ENCODE data around the gene IQCH.

IQCH gene

GRCh38 chr15:67403428-67404154, 149.0 kb downstream of the IQCH start:
- no peak for DNase-seq (ENCODE audit: low read depth in 1 of 2, low spot score in 1 of 2)
- no peak for TF ChIP-seq JUND (IDR thresholded peaks at IDR 0.05; ENCODE audit: low read depth)
- in situ Hi-C loops (cut with HindIII; ENCODE audit: low pct_unique_long_range_greater_than_20kb, low sequenced_read_pairs): no loop called here

GRCh38 chr15:67405208-67406191, 150.9 kb downstream of the IQCH start:
- TF ChIP-seq JUND (IDR thresholded peaks at IDR 0.05; ENCODE audit: low read depth): no peak
- in situ Hi-C loops (cut with HindIII; ENCODE audit: low pct_unique_long_range_greater_than_20kb, low sequenced_read_pairs): no loop called here
- no peak for DNase-seq (ENCODE audit: low read depth in 1 of 2, low spot score in 1 of 2)

GRCh38 chr15:67406257-67406861, 151.8 kb downstream of the IQCH start:
- TF ChIP-seq JUND (IDR thresholded peaks at IDR 0.05; ENCODE audit: low read depth): no peak
- DNase-seq (ENCODE audit: low read depth in 1 of 2, low spot score in 1 of 2): no peak
- in situ Hi-C loops (cut with HindIII; ENCODE audit: low pct_unique_long_range_greater_than_20kb, low sequenced_read_pairs): no loop called here

DNA sequence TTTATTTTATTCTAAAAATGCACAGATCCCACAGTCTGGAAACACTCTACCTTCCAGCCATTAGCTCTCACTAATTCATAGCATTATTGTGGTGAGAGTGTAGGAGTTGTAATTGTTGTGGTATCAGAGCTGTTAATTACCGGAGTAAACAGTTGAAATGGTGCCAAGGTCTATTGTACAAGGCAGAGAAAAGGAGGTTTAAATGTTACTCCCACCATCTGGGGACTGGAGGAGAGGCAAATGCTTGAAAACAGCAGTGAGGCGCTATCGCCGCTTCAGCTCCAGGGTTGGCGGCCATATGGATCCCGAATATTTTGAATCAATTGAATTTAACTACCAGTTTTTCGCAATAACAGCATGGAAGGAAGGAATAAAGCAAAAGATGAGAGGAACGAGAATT, 153.2 kb downstream of the IQCH start:
- in situ Hi-C loops (cut with HindIII; ENCODE audit: low pct_unique_long_range_greater_than_20kb, low sequenced_read_pairs): no loop called here
- TF ChIP-seq JUND (IDR thresholded peaks at IDR 0.05; ENCODE audit: low read depth): no peak
- no peak for DNase-seq (ENCODE audit: low read depth in 1 of 2, low spot score in 1 of 2)

DNA sequence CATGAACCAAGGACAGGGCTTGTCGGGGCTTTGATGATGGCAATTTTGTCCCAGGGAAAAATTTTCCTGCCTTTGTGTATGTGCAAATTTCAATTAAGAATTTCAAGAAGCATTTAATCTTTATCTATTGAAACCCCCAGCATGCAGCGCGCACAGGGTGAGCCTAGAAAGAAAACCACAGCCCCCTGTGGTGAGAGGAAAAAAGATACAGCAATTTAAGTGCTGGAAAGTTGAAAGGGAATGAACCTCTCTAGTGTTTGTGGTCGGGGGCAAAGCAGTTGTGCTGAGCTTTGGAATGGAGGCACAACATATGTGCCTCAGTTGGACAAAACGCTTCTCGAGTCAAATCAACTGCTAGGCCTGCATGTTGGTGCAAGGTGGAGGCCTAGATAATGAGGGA, 154.6 kb downstream of the IQCH start:
- DNase-seq (ENCODE audit: low read depth in 1 of 2, low spot score in 1 of 2): no peak
- no peak for TF ChIP-seq JUND (IDR thresholded peaks at IDR 0.05; ENCODE audit: low read depth)
- in situ Hi-C loops (cut with HindIII; ENCODE audit: low pct_unique_long_range_greater_than_20kb, low sequenced_read_pairs): no loop called here

GRCh38 chr15:67411486-67411885, 156.9 kb downstream of the IQCH start:
- in situ Hi-C loops (cut with HindIII; ENCODE audit: low pct_unique_long_range_greater_than_20kb, low sequenced_read_pairs): no loop called here
- no peak for DNase-seq (ENCODE audit: low read depth in 1 of 2, low spot score in 1 of 2)
- TF ChIP-seq JUND (IDR thresholded peaks at IDR 0.05; ENCODE audit: low read depth): no peak

DNA sequence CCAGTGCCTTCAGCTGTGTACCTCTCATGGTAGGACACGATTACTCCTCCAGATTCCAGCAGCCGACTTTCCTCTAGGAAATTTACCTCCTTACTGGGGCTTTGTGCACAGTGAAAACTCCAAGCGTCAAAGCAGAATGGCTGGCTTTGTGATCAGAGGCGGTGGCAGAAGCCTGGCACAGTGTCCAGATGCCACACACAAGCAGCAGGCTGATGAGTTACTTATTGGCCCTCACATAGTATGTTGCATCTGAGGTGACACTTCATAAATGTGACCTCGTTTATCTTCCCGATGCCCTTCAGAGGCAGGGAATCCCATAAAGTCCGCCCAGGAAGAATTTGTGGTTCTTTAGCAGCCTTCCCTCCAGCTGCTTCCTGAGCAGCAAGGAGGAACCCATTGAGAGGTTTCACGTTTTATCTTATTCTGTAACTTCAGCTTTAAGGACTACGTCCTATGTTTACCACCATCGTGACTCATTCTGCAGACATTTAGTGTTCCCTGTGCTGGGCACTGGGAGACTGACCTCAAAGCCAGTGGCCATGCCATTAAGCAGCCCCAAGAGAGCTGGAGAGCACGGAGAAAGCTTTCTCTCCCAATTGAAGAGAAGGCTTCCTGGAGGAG, 159.3 kb downstream of the IQCH start:
- DNase-seq (ENCODE audit: low read depth in 1 of 2, low spot score in 1 of 2): peak in 1 of 2 experiments; percentile 62
- in situ Hi-C loops (cut with HindIII; ENCODE audit: low pct_unique_long_range_greater_than_20kb, low sequenced_read_pairs): no loop called here
- TF ChIP-seq JUND (IDR thresholded peaks at IDR 0.05; ENCODE audit: low read depth): peak; percentile 60; the same call in 1 of the 2 replicates

GRCh38 chr15:67415181-67415580, 160.6 kb downstream of the IQCH start:
- DNase-seq (ENCODE audit: low read depth in 1 of 2, low spot score in 1 of 2): no peak
- in situ Hi-C loops (cut with HindIII; ENCODE audit: low pct_unique_long_range_greater_than_20kb, low sequenced_read_pairs): no loop called here
- TF ChIP-seq JUND (IDR thresholded peaks at IDR 0.05; ENCODE audit: low read depth): no peak

DNA sequence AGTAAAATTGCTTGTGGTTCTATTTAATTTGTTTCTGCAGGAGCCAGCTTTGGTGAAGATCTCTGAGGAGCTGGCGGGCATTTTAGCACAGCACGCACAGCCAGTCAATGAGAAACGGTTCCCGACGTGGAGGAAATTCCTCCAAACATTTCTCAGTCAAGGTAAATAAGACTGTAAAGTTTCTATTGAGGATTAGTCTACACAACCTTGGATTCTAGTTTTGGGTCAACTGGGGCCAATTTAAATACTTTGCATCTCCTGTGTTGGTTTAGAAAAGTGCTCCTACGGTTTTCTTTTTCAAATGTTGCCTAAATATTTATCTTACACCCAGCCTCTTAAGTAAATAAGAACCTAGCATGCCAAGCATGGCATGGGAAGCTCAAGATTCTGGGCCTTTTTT, 162.3 kb downstream of the IQCH start:
- DNase-seq (ENCODE audit: low read depth in 1 of 2, low spot score in 1 of 2): peak in 1 of 2 experiments; percentile 22
- in situ Hi-C loops (cut with HindIII; ENCODE audit: low pct_unique_long_range_greater_than_20kb, low sequenced_read_pairs): no loop called here
- TF ChIP-seq JUND (IDR thresholded peaks at IDR 0.05; ENCODE audit: low read depth): no peak

GRCh38 chr15:67419705-67420104, 165.1 kb downstream of the IQCH start:
- DNase-seq (ENCODE audit: low read depth in 1 of 2, low spot score in 1 of 2): no peak
- TF ChIP-seq JUND (IDR thresholded peaks at IDR 0.05; ENCODE audit: low read depth): no peak
- in situ Hi-C loops (cut with HindIII; ENCODE audit: low pct_unique_long_range_greater_than_20kb, low sequenced_read_pairs): no loop called here

DNA sequence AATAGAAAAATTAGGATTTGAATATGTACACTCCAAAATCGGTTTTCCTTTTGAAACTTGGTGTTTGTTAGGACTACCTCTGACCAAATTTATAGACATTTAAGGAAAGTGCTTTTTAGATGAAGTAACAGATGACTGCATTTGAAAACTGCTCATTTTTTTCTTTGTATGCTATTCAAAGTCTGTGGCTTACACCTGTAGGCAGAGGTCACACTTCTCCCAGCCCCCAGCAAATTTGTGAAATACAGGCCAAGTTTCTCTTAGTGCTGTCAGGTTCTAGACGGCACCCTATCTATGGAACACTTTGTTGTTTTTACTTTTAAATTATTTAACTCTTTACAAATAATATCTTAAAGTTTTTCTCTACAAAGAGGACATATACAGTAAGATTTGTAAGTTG, 165.6 kb downstream of the IQCH start:
- in situ Hi-C loops (cut with HindIII; ENCODE audit: low pct_unique_long_range_greater_than_20kb, low sequenced_read_pairs): no loop called here
- DNase-seq (ENCODE audit: low read depth in 1 of 2, low spot score in 1 of 2): no peak
- no peak for TF ChIP-seq JUND (IDR thresholded peaks at IDR 0.05; ENCODE audit: low read depth)

DNA sequence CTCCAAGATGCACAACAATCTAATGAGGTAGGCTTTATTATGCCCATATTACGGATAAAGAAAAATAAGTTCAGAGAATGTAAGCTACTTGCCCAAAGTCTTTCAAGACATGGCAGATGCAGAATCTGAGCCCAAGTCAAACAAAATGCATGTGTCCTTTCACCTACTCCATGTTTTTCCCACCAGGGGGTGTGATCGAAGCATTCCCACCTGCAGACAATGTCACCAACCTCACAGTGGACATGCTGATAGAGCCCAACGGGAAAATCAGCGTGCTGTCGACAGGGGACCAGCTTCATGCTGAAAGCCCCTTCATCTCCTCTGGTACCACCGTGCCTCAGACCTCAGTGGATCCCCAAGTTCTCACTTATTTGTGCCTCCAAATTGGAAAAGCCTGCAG, 166.5 kb downstream of the IQCH start:
- no peak for TF ChIP-seq JUND (IDR thresholded peaks at IDR 0.05; ENCODE audit: low read depth)
- in situ Hi-C loops (cut with HindIII; ENCODE audit: low pct_unique_long_range_greater_than_20kb, low sequenced_read_pairs): no loop called here
- no peak for DNase-seq (ENCODE audit: low read depth in 1 of 2, low spot score in 1 of 2)

Measured in T47D (cell line).